ENCODE results near the gene PCLO.

The PCLO gene

GRCh38 chr7:82972135-82972534 is 190.5 kb downstream of the PCLO start:
- no peak overlapping the region for H3K4me3 ChIP-seq (ENCODE audit: low read length in 2 of 2)
- no peak overlapping the region for H3K9ac ChIP-seq (ENCODE audit: low read depth in 1 of 2, low read length in 2 of 2)
- H3K27me3 ChIP-seq (ENCODE audit: control insufficient read depth in 2 of 2, insufficient read depth in 2 of 2, low read length in 2 of 2): no peaks in the 10 kb centered on the region
- H3K9me3 ChIP-seq (ENCODE audit: control insufficient read depth in 2 of 2, low read length in 2 of 2): no peaks in the 10 kb centered on the region
- H3K36me3 ChIP-seq (ENCODE audit: control insufficient read depth in 2 of 2, insufficient read depth in 2 of 2, low read length in 2 of 2): no peaks in the 10 kb centered on the region
- no peak overlapping the region for H3K27ac ChIP-seq (ENCODE audit: low read depth in 2 of 2, low read length in 2 of 2)
- H3K4me1 ChIP-seq (ENCODE audit: control insufficient read depth in 2 of 2, insufficient read depth in 2 of 2, low read length in 2 of 2): no peaks in the 10 kb centered on the region

GRCh38 chr7:82965088-82966036 is 197.3 kb downstream of the PCLO start:
- H3K27ac ChIP-seq (ENCODE audit: low read depth in 2 of 2, low read length in 2 of 2): no peak overlapping the region
- no peaks in the 10 kb centered on the region for H3K9me3 ChIP-seq (ENCODE audit: control insufficient read depth in 2 of 2, low read length in 2 of 2)
- peaks cover 0 to 3% of the 10 kb centered on the region in 2 donors for H3K4me1 ChIP-seq (ENCODE audit: control insufficient read depth in 2 of 2, insufficient read depth in 2 of 2, low read length in 2 of 2)
- H3K36me3 ChIP-seq (ENCODE audit: control insufficient read depth in 2 of 2, insufficient read depth in 2 of 2, low read length in 2 of 2): no peaks in the 10 kb centered on the region
- no peak overlapping the region for H3K9ac ChIP-seq (ENCODE audit: low read depth in 1 of 2, low read length in 2 of 2)
- no peaks in the 10 kb centered on the region for H3K27me3 ChIP-seq (ENCODE audit: control insufficient read depth in 2 of 2, insufficient read depth in 2 of 2, low read length in 2 of 2)
- no peak overlapping the region for H3K4me3 ChIP-seq (ENCODE audit: low read length in 2 of 2)

- H3K36me3 ChIP-seq (ENCODE audit: control insufficient read depth in 2 of 2, insufficient read depth in 2 of 2, low read length in 2 of 2): no peaks in the 10 kb centered on the region
- H3K9ac ChIP-seq (ENCODE audit: low read depth in 1 of 2, low read length in 2 of 2): no peak overlapping the region
- H3K27me3 ChIP-seq (ENCODE audit: control insufficient read depth in 2 of 2, insufficient read depth in 2 of 2, low read length in 2 of 2): no peaks in the 10 kb centered on the region
- no peak overlapping the region for H3K27ac ChIP-seq (ENCODE audit: low read depth in 2 of 2, low read length in 2 of 2)
- H3K4me1 ChIP-seq (ENCODE audit: control insufficient read depth in 2 of 2, insufficient read depth in 2 of 2, low read length in 2 of 2): peaks cover 0 to 3% of the 10 kb centered on the region in 2 donors
- H3K9me3 ChIP-seq (ENCODE audit: control insufficient read depth in 2 of 2, low read length in 2 of 2): no peaks in the 10 kb centered on the region
- no peak overlapping the region for H3K4me3 ChIP-seq (ENCODE audit: low read length in 2 of 2)
These were observed 198.4 kb downstream of the PCLO start for GRCh38 chr7:82964150-82964882.

GRCh38 chr7:82961240-82961639 is 201.4 kb downstream of the PCLO start:
- Histone ChIP-seq H3K4me1 (ENCODE audit: control insufficient read depth in 2 of 2, insufficient read depth in 2 of 2, low read length in 2 of 2) (peaks cover 0 to 3% of the 10 kb centered on the region in 2 donors), H3K9ac (ENCODE audit: low read depth in 1 of 2, low read length in 2 of 2) (no peak overlapping the region), H3K27me3 (ENCODE audit: control insufficient read depth in 2 of 2, insufficient read depth in 2 of 2, low read length in 2 of 2) (no peaks in the 10 kb centered on the region), H3K36me3 (ENCODE audit: control insufficient read depth in 2 of 2, insufficient read depth in 2 of 2, low read length in 2 of 2) (no peaks in the 10 kb centered on the region), H3K9me3 (ENCODE audit: control insufficient read depth in 2 of 2, low read length in 2 of 2) (no peaks in the 10 kb centered on the region), H3K4me3 (ENCODE audit: low read length in 2 of 2) (no peak overlapping the region), H3K27ac (ENCODE audit: low read depth in 2 of 2, low read length in 2 of 2) (no peak overlapping the region)

GRCh38 chr7:82959528-82959927 is 203.2 kb downstream of the PCLO start:
- Histone ChIP-seq H3K27me3 (ENCODE audit: control insufficient read depth in 2 of 2, insufficient read depth in 2 of 2, low read length in 2 of 2) (no peaks in the 10 kb centered on the region), H3K27ac (ENCODE audit: low read depth in 2 of 2, low read length in 2 of 2) (no peak overlapping the region), H3K9me3 (ENCODE audit: control insufficient read depth in 2 of 2, low read length in 2 of 2) (no peaks in the 10 kb centered on the region), H3K4me3 (ENCODE audit: low read length in 2 of 2) (no peak overlapping the region), H3K4me1 (ENCODE audit: control insufficient read depth in 2 of 2, insufficient read depth in 2 of 2, low read length in 2 of 2) (no peaks in the 10 kb centered on the region), H3K36me3 (ENCODE audit: control insufficient read depth in 2 of 2, insufficient read depth in 2 of 2, low read length in 2 of 2) (no peaks in the 10 kb centered on the region), H3K9ac (ENCODE audit: low read depth in 1 of 2, low read length in 2 of 2) (no peak overlapping the region)

GRCh38 chr7:82957521-82957920 is 205.2 kb downstream of the PCLO start:
- H3K27me3 ChIP-seq (ENCODE audit: control insufficient read depth in 2 of 2, insufficient read depth in 2 of 2, low read length in 2 of 2): no peaks in the 10 kb centered on the region
- no peak overlapping the region for H3K9ac ChIP-seq (ENCODE audit: low read depth in 1 of 2, low read length in 2 of 2)
- no peak overlapping the region for H3K4me3 ChIP-seq (ENCODE audit: low read length in 2 of 2)
- no peaks in the 10 kb centered on the region for H3K9me3 ChIP-seq (ENCODE audit: control insufficient read depth in 2 of 2, low read length in 2 of 2)
- no peaks in the 10 kb centered on the region for H3K4me1 ChIP-seq (ENCODE audit: control insufficient read depth in 2 of 2, insufficient read depth in 2 of 2, low read length in 2 of 2)
- H3K36me3 ChIP-seq (ENCODE audit: control insufficient read depth in 2 of 2, insufficient read depth in 2 of 2, low read length in 2 of 2): no peaks in the 10 kb centered on the region
- H3K27ac ChIP-seq (ENCODE audit: low read depth in 2 of 2, low read length in 2 of 2): no peak overlapping the region

GRCh38 chr7:82953324-82954027 is 209.2 kb downstream of the PCLO start:
- H3K4me1 ChIP-seq (ENCODE audit: control insufficient read depth in 2 of 2, insufficient read depth in 2 of 2, low read length in 2 of 2): no peaks in the 10 kb centered on the region
- H3K9ac ChIP-seq (ENCODE audit: low read depth in 1 of 2, low read length in 2 of 2): no peak overlapping the region
- no peak overlapping the region for H3K4me3 ChIP-seq (ENCODE audit: low read length in 2 of 2)
- no peaks in the 10 kb centered on the region for H3K27me3 ChIP-seq (ENCODE audit: control insufficient read depth in 2 of 2, insufficient read depth in 2 of 2, low read length in 2 of 2)
- H3K9me3 ChIP-seq (ENCODE audit: control insufficient read depth in 2 of 2, low read length in 2 of 2): no peaks in the 10 kb centered on the region
- no peak overlapping the region for H3K27ac ChIP-seq (ENCODE audit: low read depth in 2 of 2, low read length in 2 of 2)
- no peaks in the 10 kb centered on the region for H3K36me3 ChIP-seq (ENCODE audit: control insufficient read depth in 2 of 2, insufficient read depth in 2 of 2, low read length in 2 of 2)

GRCh38 chr7:82950436-82950835 is 212.2 kb downstream of the PCLO start:
- H3K27me3 ChIP-seq (ENCODE audit: control insufficient read depth in 2 of 2, insufficient read depth in 2 of 2, low read length in 2 of 2): no peaks in the 10 kb centered on the region
- H3K9me3 ChIP-seq (ENCODE audit: control insufficient read depth in 2 of 2, low read length in 2 of 2): no peaks in the 10 kb centered on the region
- no peaks in the 10 kb centered on the region for H3K4me1 ChIP-seq (ENCODE audit: control insufficient read depth in 2 of 2, insufficient read depth in 2 of 2, low read length in 2 of 2)
- H3K36me3 ChIP-seq (ENCODE audit: control insufficient read depth in 2 of 2, insufficient read depth in 2 of 2, low read length in 2 of 2): no peaks in the 10 kb centered on the region
- no peak overlapping the region for H3K27ac ChIP-seq (ENCODE audit: low read depth in 2 of 2, low read length in 2 of 2)
- H3K9ac ChIP-seq (ENCODE audit: low read depth in 1 of 2, low read length in 2 of 2): no peak overlapping the region
- H3K4me3 ChIP-seq (ENCODE audit: low read length in 2 of 2): no peak overlapping the region

GRCh38 chr7:82945480-82945879 is 217.2 kb downstream of the PCLO start:
- no peak overlapping the region for H3K27ac ChIP-seq (ENCODE audit: low read depth in 2 of 2, low read length in 2 of 2)
- H3K36me3 ChIP-seq (ENCODE audit: control insufficient read depth in 2 of 2, insufficient read depth in 2 of 2, low read length in 2 of 2): no peaks in the 10 kb centered on the region
- H3K9ac ChIP-seq (ENCODE audit: low read depth in 1 of 2, low read length in 2 of 2): no peak overlapping the region
- H3K9me3 ChIP-seq (ENCODE audit: control insufficient read depth in 2 of 2, low read length in 2 of 2): no peaks in the 10 kb centered on the region
- no peaks in the 10 kb centered on the region for H3K4me1 ChIP-seq (ENCODE audit: control insufficient read depth in 2 of 2, insufficient read depth in 2 of 2, low read length in 2 of 2)
- H3K27me3 ChIP-seq (ENCODE audit: control insufficient read depth in 2 of 2, insufficient read depth in 2 of 2, low read length in 2 of 2): no peaks in the 10 kb centered on the region
- H3K4me3 ChIP-seq (ENCODE audit: low read length in 2 of 2): no peak overlapping the region

GRCh38 chr7:82945056-82945455 is 217.6 kb downstream of the PCLO start:
- H3K9ac ChIP-seq (ENCODE audit: low read depth in 1 of 2, low read length in 2 of 2): no peak overlapping the region
- H3K9me3 ChIP-seq (ENCODE audit: control insufficient read depth in 2 of 2, low read length in 2 of 2): no peaks in the 10 kb centered on the region
- H3K4me3 ChIP-seq (ENCODE audit: low read length in 2 of 2): no peak overlapping the region
- no peak overlapping the region for H3K27ac ChIP-seq (ENCODE audit: low read depth in 2 of 2, low read length in 2 of 2)
- no peaks in the 10 kb centered on the region for H3K36me3 ChIP-seq (ENCODE audit: control insufficient read depth in 2 of 2, insufficient read depth in 2 of 2, low read length in 2 of 2)
- no peaks in the 10 kb centered on the region for H3K27me3 ChIP-seq (ENCODE audit: control insufficient read depth in 2 of 2, insufficient read depth in 2 of 2, low read length in 2 of 2)
- no peaks in the 10 kb centered on the region for H3K4me1 ChIP-seq (ENCODE audit: control insufficient read depth in 2 of 2, insufficient read depth in 2 of 2, low read length in 2 of 2)
